MM.1S (cell line): Measurements from ENCODE around the gene ESRRA.

Source experiments
- DNase-seq: peaks from one replicate; pipeline ENCODE4 v3.0.0-alpha.2; 2015
- H2AFZ ChIP-seq: fragments of 300-600 bp; sonication (generic); 2 replicates; pipeline ENCODE4 v1.6.0; 2016; ENCODE audit warnings: antibody characterized with exemption, low read length
- H3F3A ChIP-seq: fragments of 300-600 bp; sonication (generic); 2 replicates; pipeline ENCODE4 v1.6.1; 2016; ENCODE audit warnings: mild to moderate bottlenecking, antibody characterized with exemption, low read length, moderate library complexity, mixed read lengths; ENCODE audit not compliant: insufficient read depth
- H3K27ac ChIP-seq: fragments of 300-600 bp; sonication (generic); 2 replicates; pipeline ENCODE4 v1.5.1; 2016; ENCODE audit warnings: mild to moderate bottlenecking, low read length
- H3K27me3 ChIP-seq: fragments of 300-600 bp; sonication (generic); replicated peaks from 2 replicates; pipeline ENCODE4 v1.6.0; 2016; ENCODE audit warnings: low read length; ENCODE audit not compliant: insufficient read depth
- H3K36me3 ChIP-seq: fragments of 300-600 bp; sonication (generic); replicated peaks from 2 replicates; pipeline ENCODE4 v1.6.1; 2016; ENCODE audit warnings: mild to moderate bottlenecking, low read length, mixed read lengths; ENCODE audit not compliant: insufficient read depth
- H3K4me1 ChIP-seq: fragments of 300-600 bp; sonication (generic); 2 replicates; pipeline ENCODE4 v1.6.1; 2016; ENCODE audit warnings: low read length, mixed read lengths
- H3K4me2 ChIP-seq: fragments of 300-600 bp; sonication (generic); 2 replicates; pipeline ENCODE4 v1.6.0; 2016; ENCODE audit warnings: low read depth, low read length
- H3K4me3 ChIP-seq: fragments of 300-600 bp; sonication (generic); 2 replicates; pipeline ENCODE4 v1.5.1; 2016; ENCODE audit warnings: low read length, mixed read lengths
- H3K79me2 ChIP-seq: fragments of 300-600 bp; sonication (generic); 2 replicates; pipeline ENCODE4 v1.6.1; 2016; ENCODE audit warnings: mixed run types, low read length, mixed read lengths
- H3K9ac ChIP-seq: fragments of 300-600 bp; sonication (generic); 2 replicates; pipeline ENCODE4 v1.6.1; 2016; ENCODE audit warnings: low read length, mixed read lengths
- H3K9me2 ChIP-seq: fragments of 300-600 bp; sonication (generic); replicated peaks from 2 replicates; pipeline ENCODE4 v1.6.1; 2016; ENCODE audit warnings: mild to moderate bottlenecking, low read length, mixed read lengths; ENCODE audit not compliant: insufficient read depth
- H3K9me3 ChIP-seq: fragments of 300-600 bp; sonication (generic); replicated peaks from 2 replicates; pipeline ENCODE4 v1.6.1; 2016; ENCODE audit warnings: mild to moderate bottlenecking, low read length, mixed read lengths; ENCODE audit not compliant: insufficient read depth
- H4K20me1 ChIP-seq: fragments of 300-600 bp; sonication (generic); 2 replicates; pipeline ENCODE4 v1.6.1; 2016; ENCODE audit warnings: mild to moderate bottlenecking, low read length, moderate library complexity, mixed read lengths; ENCODE audit not compliant: insufficient read depth
- EZH2 ChIP-seq: fragments of 300-600 bp; sonication (generic); optimal IDR thresholded peaks from 2 replicates; pipeline ENCODE3; 2017; ENCODE audit warnings: low read depth, mild to moderate bottlenecking, antibody characterized with exemption, low read length, mixed read lengths
- EZH2phosphoT487 ChIP-seq: fragments of 300-600 bp; sonication (generic); IDR thresholded peaks from 2 replicates; pipeline ENCODE4 v1.6.1; 2018; ENCODE audit warnings: antibody characterized with exemption, low read length
- TF ChIP-seq, protein P1 (sequence below): fragments of 300-600 bp; sonication (generic); IDR thresholded peaks from 2 replicates; pipeline ENCODE4 v1.5.1; 2016; ENCODE audit warnings: antibody characterized with exemption, low read length, mixed read lengths

The ESRRA gene

GRCh38 chr11:64334764-64335735 lies 29.7 kb downstream of the ESRRA start:
- Histone ChIP-seq H4K20me1 (no peaks in the 10 kb centered on the region), H3K4me3 (no peak overlapping the region), H2AFZ (no peak overlapping the region), H3K27me3 (no peaks in the 10 kb centered on the region), H3K9ac (no peak overlapping the region), H3K79me2 (peaks cover 8% of the 10 kb centered on the region), H3K4me1 (peaks cover 4% of the 10 kb centered on the region; the same call in 1 of the 2 replicates), H3K36me3 (no peaks in the 10 kb centered on the region), H3K27ac (no peak overlapping the region), H3K4me2 (no peak overlapping the region), H3K9me2 (no peaks in the 10 kb centered on the region), H3K9me3 (no peaks in the 10 kb centered on the region), H3F3A (peaks cover 7% of the 10 kb centered on the region; the same call in 1 of the 2 replicates)
- TF ChIP-seq EZH2phosphoT487, result no peak
- no peak for TF ChIP-seq EZH2
- TF ChIP-seq, protein P1, sequence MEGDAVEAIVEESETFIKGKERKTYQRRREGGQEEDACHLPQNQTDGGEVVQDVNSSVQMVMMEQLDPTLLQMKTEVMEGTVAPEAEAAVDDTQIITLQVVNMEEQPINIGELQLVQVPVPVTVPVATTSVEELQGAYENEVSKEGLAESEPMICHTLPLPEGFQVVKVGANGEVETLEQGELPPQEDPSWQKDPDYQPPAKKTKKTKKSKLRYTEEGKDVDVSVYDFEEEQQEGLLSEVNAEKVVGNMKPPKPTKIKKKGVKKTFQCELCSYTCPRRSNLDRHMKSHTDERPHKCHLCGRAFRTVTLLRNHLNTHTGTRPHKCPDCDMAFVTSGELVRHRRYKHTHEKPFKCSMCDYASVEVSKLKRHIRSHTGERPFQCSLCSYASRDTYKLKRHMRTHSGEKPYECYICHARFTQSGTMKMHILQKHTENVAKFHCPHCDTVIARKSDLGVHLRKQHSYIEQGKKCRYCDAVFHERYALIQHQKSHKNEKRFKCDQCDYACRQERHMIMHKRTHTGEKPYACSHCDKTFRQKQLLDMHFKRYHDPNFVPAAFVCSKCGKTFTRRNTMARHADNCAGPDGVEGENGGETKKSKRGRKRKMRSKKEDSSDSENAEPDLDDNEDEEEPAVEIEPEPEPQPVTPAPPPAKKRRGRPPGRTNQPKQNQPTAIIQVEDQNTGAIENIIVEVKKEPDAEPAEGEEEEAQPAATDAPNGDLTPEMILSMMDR, result no peak
- DNase-seq, result no peak

DNA sequence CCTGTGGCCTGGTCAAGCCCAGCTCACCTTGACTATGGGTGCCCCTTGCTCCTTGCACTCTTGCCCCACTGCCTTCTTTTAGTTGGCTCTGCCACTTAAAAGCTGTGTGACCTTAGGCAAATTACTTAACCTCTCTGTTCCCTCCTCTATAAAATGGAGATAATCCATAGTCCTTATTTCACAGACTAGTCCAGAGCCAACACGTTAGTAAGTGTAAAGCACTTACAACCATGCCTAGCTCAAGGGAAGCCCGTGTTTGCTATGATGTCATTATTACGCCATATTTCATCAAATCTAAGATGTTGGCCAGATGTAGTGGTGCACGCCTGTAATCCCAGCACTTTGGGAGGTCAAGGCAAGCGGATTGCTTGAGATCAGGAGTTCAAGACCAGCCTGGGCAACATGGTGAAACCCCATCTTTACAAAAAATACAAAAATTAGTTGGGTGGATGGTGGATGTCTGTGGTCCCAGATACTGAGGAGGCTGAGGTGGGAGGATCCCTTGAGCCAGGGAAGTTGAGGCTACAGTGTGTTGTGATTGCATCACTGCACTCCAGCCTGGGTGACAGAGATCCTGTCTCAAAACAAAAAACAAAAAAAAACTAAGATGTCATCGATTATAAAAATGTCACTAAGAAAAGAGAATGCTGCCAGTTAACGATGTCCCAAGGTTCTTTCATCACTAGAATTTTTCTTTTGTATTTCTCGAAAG lies 32.4 kb downstream of the ESRRA start:
- Histone ChIP-seq H3K27ac (no peak overlapping the region), H3K79me2 (peaks cover 27% of the 10 kb centered on the region), H3K27me3 (no peaks in the 10 kb centered on the region), H3K9me3 (no peaks in the 10 kb centered on the region), H3K9me2 (no peaks in the 10 kb centered on the region), H3F3A (peaks cover 9% of the 10 kb centered on the region), H4K20me1 (no peaks in the 10 kb centered on the region), H3K4me2 (no peak overlapping the region), H3K4me1 (peaks cover 7% of the 10 kb centered on the region), H2AFZ (no peak overlapping the region), H3K4me3 (no peak overlapping the region), H3K36me3 (no peaks in the 10 kb centered on the region), H3K9ac (no peak overlapping the region)
- no peak for DNase-seq
- TF ChIP-seq EZH2, result no peak
- TF ChIP-seq, protein P1, result no peak
- TF ChIP-seq EZH2phosphoT487, result no peak

DNA sequence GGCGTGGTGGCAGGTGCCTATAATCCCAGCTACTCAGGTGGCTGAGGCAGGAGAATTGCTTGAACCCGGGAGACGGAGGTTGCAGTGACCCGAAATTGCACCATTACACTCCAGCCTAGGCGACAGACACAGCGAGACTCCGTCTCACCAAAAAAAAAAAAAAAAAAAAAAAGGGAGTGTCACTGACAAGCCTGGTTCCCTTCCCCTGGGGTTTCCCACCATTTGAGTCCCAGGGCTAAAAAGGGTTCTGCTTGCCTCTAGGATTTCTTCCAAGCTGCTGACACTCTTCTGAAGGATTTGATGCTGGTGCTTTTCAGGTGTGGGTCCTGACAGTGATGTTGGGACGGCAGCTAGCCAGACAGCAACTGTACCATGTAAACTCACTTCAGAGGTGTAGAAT lies 33.4 kb downstream of the ESRRA start:
- H3K9ac ChIP-seq, result no peak overlapping the region
- H3K27me3 ChIP-seq, result no peaks in the 10 kb centered on the region
- H2AFZ ChIP-seq, result no peak overlapping the region
- H3K36me3 ChIP-seq, result no peaks in the 10 kb centered on the region
- H3F3A ChIP-seq, result peaks cover 9% of the 10 kb centered on the region
- no peak overlapping the region for H3K4me3 ChIP-seq
- no peaks in the 10 kb centered on the region for H4K20me1 ChIP-seq
- no peaks in the 10 kb centered on the region for H3K9me3 ChIP-seq
- H3K4me2 ChIP-seq, result peak overlapping the region; percentile 94; the same call in 1 of the 2 replicates
- H3K4me1 ChIP-seq, result peaks cover 7% of the 10 kb centered on the region
- no peaks in the 10 kb centered on the region for H3K9me2 ChIP-seq
- H3K79me2 ChIP-seq, result peaks cover 36% of the 10 kb centered on the region
- no peak overlapping the region for H3K27ac ChIP-seq
- TF ChIP-seq EZH2, result no peak
- TF ChIP-seq EZH2phosphoT487, result no peak
- TF ChIP-seq, protein P1, result no peak
- DNase-seq, result no peak
